Neural progenitor cell (in vitro differentiated cells): ENCODE measurements around the gene STEAP2. TPM values are rescaled to one million over a fixed set of nuclear protein-coding genes. Genes with fewer than 3 reads are reported as not detected.

Experiments used
- DNase-seq: peaks from one replicate; pipeline ENCODE4 v3.0.0-alpha.2; 2016; ENCODE audit warnings: low spot score
- H2AFZ ChIP-seq: fragments of 200-600 bp; sonication (generic); replicated peaks from 2 replicates; pipeline ENCODE4 v1.6.1; 2016; ENCODE audit warnings: antibody characterized with exemption
- H3F3A ChIP-seq: fragments of 200-600 bp; sonication (generic); 2 replicates; pipeline ENCODE4 v1.6.1; 2016; ENCODE audit warnings: antibody characterized with exemption, low read depth
- H3K27ac ChIP-seq: fragments of 200-600 bp; sonication (generic); 2 replicates; pipeline ENCODE4 v1.5.1; 2016; ENCODE audit warnings: mild to moderate bottlenecking
- H3K27me3 ChIP-seq: fragments of 200-600 bp; sonication (generic); 2 replicates; pipeline ENCODE4 v1.6.1; 2016; ENCODE audit warnings: mild to moderate bottlenecking, moderate library complexity
- H3K36me3 ChIP-seq: fragments of 200-600 bp; sonication (generic); 2 replicates; pipeline ENCODE4 v1.5.1; 2016
- H3K4me1 ChIP-seq: fragments of 200-600 bp; sonication (generic); 2 replicates; pipeline ENCODE4 v1.6.1; 2016; ENCODE audit warnings: mixed run types
- H3K4me2 ChIP-seq: fragments of 200-600 bp; sonication (generic); 2 replicates; pipeline ENCODE4 v1.6.1; 2016
- H3K4me3 ChIP-seq: fragments of 200-600 bp; sonication (generic); 2 replicates; pipeline ENCODE4 v1.5.1; 2016
- H3K79me2 ChIP-seq: fragments of 200-600 bp; sonication (generic); 2 replicates; pipeline ENCODE4 v1.6.1; 2016; ENCODE audit warnings: low read depth
- H3K9ac ChIP-seq: fragments of 200-600 bp; sonication (generic); 2 replicates; pipeline ENCODE4 v1.6.1; 2016
- H3K9me3 ChIP-seq: fragments of 200-600 bp; sonication (generic); 2 replicates; pipeline ENCODE4 v1.5.1; 2016; ENCODE audit warnings: low read depth
- H4K20me1 ChIP-seq: fragments of 200-600 bp; sonication (generic); 2 replicates; pipeline ENCODE4 v1.6.1; 2016; ENCODE audit warnings: low read depth
- H3K27ac Mint-ChIP-seq: 3 replicates; pipeline ENCODE4 v1.8.0; 2021; ENCODE audit warnings: mixed read lengths
- H3K27me3 Mint-ChIP-seq: 2 replicates; pipeline ENCODE4 v1.8.0; 2022; ENCODE audit warnings: low read depth, mild to moderate bottlenecking, inconsistent platforms, moderate library complexity, mixed read lengths; ENCODE audit not compliant: insufficient read depth
- H3K36me3 Mint-ChIP-seq: 3 replicates; pipeline ENCODE4 v1.8.0; 2021; ENCODE audit warnings: mixed read lengths
- H3K4me1 Mint-ChIP-seq: 3 replicates; pipeline ENCODE4 v1.8.0; 2021; ENCODE audit warnings: mixed read lengths
- H3K4me3 Mint-ChIP-seq: 3 replicates; pipeline ENCODE4 v1.8.0; 2021; ENCODE audit warnings: mild to moderate bottlenecking, moderate library complexity, mixed read lengths
- H3K9me3 Mint-ChIP-seq: 3 replicates; pipeline ENCODE4 v1.8.0; 2020; ENCODE audit warnings: mixed read lengths
- CTCF ChIP-seq: fragments of 200-600 bp; sonication (generic); IDR thresholded peaks from 2 replicates; pipeline ENCODE4 v1.5.1; 2017; ENCODE audit warnings: antibody characterized with exemption, mild to moderate bottlenecking
- EZH2 ChIP-seq: fragments of 200-600 bp; sonication (generic); IDR thresholded peaks from 2 replicates; pipeline ENCODE4 v1.6.1; 2017; ENCODE audit warnings: antibody characterized with exemption, mild to moderate bottlenecking, moderate library complexity
- EZH2phosphoT487 ChIP-seq: fragments of 200-600 bp; sonication (generic); IDR thresholded peaks from 2 replicates; pipeline ENCODE4 v1.6.1; 2017; ENCODE audit warnings: antibody characterized with exemption
- total RNA-seq: library from RNA; depleted of rRNA; stranded (reverse); fragments of >200 nt; gene quantifications from 2 replicates; pipeline ENCODE4 v1.2.3, GENCODE V29; 2015; ENCODE audit warnings: low replicate concordance

STEAP2 gene
- total RNA-seq, 1 donor from 2014 or later = 3.6 TPM

- no peak for DNase-seq
- no peak overlapping the region for H3K27ac Mint-ChIP-seq
- no peaks in the 10 kb centered on the region for H3K36me3 Mint-ChIP-seq
- Histone ChIP-seq H3K27ac (no peak overlapping the region), H2AFZ (no peak overlapping the region), H3K9me3 (no peaks in the 10 kb centered on the region), H4K20me1 (no peaks in the 10 kb centered on the region), H3F3A (no peaks in the 10 kb centered on the region), H3K4me1 (no peaks in the 10 kb centered on the region), H3K79me2 (no peaks in the 10 kb centered on the region), H3K27me3 (no peaks in the 10 kb centered on the region), H3K4me3 (no peak overlapping the region), H3K4me2 (no peak overlapping the region), H3K36me3 (no peaks in the 10 kb centered on the region), H3K9ac (no peak overlapping the region)
- H3K9me3 Mint-ChIP-seq = no peaks in the 10 kb centered on the region
- H3K4me1 Mint-ChIP-seq = no peaks in the 10 kb centered on the region
- TF ChIP-seq CTCF (no peak), EZH2 (no peak), EZH2phosphoT487 (no peak)
- no peak overlapping the region for H3K4me3 Mint-ChIP-seq
- no peaks in the 10 kb centered on the region for H3K27me3 Mint-ChIP-seq
These were observed 60.2 kb downstream of the STEAP2 start for GRCh38 chr7:90271753-90272152.

GRCh38 chr7:90272242-90272641 is 60.7 kb downstream of the STEAP2 start:
- Mint-ChIP-seq H3K9me3 (no peaks in the 10 kb centered on the region), H3K27me3 (no peaks in the 10 kb centered on the region), H3K36me3 (no peaks in the 10 kb centered on the region), H3K27ac (no peak overlapping the region), H3K4me3 (no peak overlapping the region), H3K4me1 (no peaks in the 10 kb centered on the region)
- Histone ChIP-seq H2AFZ (no peak overlapping the region), H3K9ac (no peak overlapping the region), H4K20me1 (no peaks in the 10 kb centered on the region), H3K4me1 (no peaks in the 10 kb centered on the region), H3K27me3 (no peaks in the 10 kb centered on the region), H3F3A (no peaks in the 10 kb centered on the region), H3K27ac (no peak overlapping the region), H3K36me3 (no peaks in the 10 kb centered on the region), H3K4me2 (no peak overlapping the region), H3K9me3 (no peaks in the 10 kb centered on the region), H3K4me3 (no peak overlapping the region), H3K79me2 (no peaks in the 10 kb centered on the region)
- no peak for TF ChIP-seq EZH2
- TF ChIP-seq CTCF = no peak
- no peak for TF ChIP-seq EZH2phosphoT487
- no peak for DNase-seq

- Histone ChIP-seq H3F3A (no peaks in the 10 kb centered on the region), H2AFZ (no peak overlapping the region), H3K9me3 (no peaks in the 10 kb centered on the region), H3K27me3 (no peaks in the 10 kb centered on the region), H3K27ac (no peak overlapping the region), H3K4me2 (no peak overlapping the region), H3K4me3 (no peak overlapping the region), H3K4me1 (no peaks in the 10 kb centered on the region), H3K79me2 (no peaks in the 10 kb centered on the region), H4K20me1 (no peaks in the 10 kb centered on the region), H3K9ac (no peak overlapping the region), H3K36me3 (no peaks in the 10 kb centered on the region)
- Mint-ChIP-seq H3K4me3 (no peak overlapping the region), H3K27me3 (no peaks in the 10 kb centered on the region), H3K27ac (no peak overlapping the region), H3K9me3 (no peaks in the 10 kb centered on the region), H3K4me1 (no peaks in the 10 kb centered on the region), H3K36me3 (no peaks in the 10 kb centered on the region)
- no peak for DNase-seq
- TF ChIP-seq EZH2 = no peak
- no peak for TF ChIP-seq EZH2phosphoT487
- no peak for TF ChIP-seq CTCF
These were observed 62.6 kb downstream of the STEAP2 start for GRCh38 chr7:90274161-90274560.
